WI38 (cell line): Measurements from ENCODE around the gene TOM1.

Experiments
- H3K4me3 ChIP-seq: 2 replicates; pipeline ENCODE4 v1.5.1; 2011; ENCODE audit warnings: low read depth, mild to moderate bottlenecking, control low read depth, low read length
- CTCF ChIP-seq: IDR thresholded peaks from 2 replicates; pipeline ENCODE4 v1.5.1; 2012; ENCODE audit warnings: low read depth, mild to moderate bottlenecking, control low read depth, low read length

The TOM1 gene

GRCh38 chr22:35383679-35384071 is 84.0 kb downstream of the TOM1 start:
- no peak overlapping the region for H3K4me3 ChIP-seq
- no peak for TF ChIP-seq CTCF

GRCh38 chr22:35384527-35384926 is 84.8 kb downstream of the TOM1 start:
- no peak overlapping the region for H3K4me3 ChIP-seq
- TF ChIP-seq CTCF, result no peak

- no peak overlapping the region for H3K4me3 ChIP-seq
- TF ChIP-seq CTCF, result no peak
These were observed 85.4 kb downstream of the TOM1 start for GRCh38 chr22:35384975-35385588.

- H3K4me3 ChIP-seq, result no peak overlapping the region
- no peak for TF ChIP-seq CTCF
These were observed 87.1 kb downstream of the TOM1 start for GRCh38 chr22:35386670-35387288.

- no peak for TF ChIP-seq CTCF
- H3K4me3 ChIP-seq, result no peak overlapping the region
These were observed 91.2 kb downstream of the TOM1 start for GRCh38 chr22:35390933-35391332.

- H3K4me3 ChIP-seq, result no peak overlapping the region
- TF ChIP-seq CTCF, result no peak
These were observed 92.7 kb downstream of the TOM1 start for GRCh38 chr22:35392357-35392756.

GRCh38 chr22:35393116-35394010 is 93.7 kb downstream of the TOM1 start:
- H3K4me3 ChIP-seq, result no peak overlapping the region
- no peak for TF ChIP-seq CTCF
